Measurements from ENCODE around the gene PDK2.

Gene PDK2

GRCh38 chr17:50114401-50114800 lies 19.2 kb downstream of the PDK2 start:
- FAIRE-seq: no peak
- TF ChIP-seq POLR2A (IDR thresholded peaks at IDR 0.05; ENCODE audit: low read depth, low read length) (no peak), POLR2AphosphoS5 (IDR thresholded peaks at IDR 0.05; ENCODE audit: low read depth, low read length) (no peak), TAF1 (IDR thresholded peaks at IDR 0.05; ENCODE audit: borderline replicate concordance, low read depth, low read length) (no peak)

DNA sequence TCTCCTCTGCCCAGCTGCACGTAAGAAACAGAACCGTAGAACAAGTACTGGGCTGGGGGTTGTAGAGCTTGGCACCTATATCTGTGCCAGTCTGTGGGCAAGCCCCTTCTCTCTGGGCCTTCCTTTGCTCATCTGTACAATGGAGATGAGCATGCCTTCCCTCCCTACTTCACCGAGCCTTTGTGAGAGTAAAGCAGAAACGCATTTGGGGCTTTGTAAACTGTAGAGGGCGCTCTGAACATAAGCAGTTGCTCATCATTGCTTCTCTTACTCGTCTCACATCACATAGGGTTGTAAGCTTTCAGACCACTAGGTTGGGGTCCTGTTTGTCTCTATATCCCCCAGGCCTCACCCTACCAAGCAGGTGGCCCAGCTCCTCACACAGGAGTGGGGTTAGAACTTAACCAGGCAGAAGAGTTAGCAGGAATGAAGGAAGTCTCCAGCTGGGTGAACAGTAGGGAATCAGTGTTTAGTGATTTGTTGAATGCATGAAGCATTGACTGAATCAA lies 19.8 kb downstream of the PDK2 start:
- FAIRE-seq (no peak), DNase-seq (ENCODE audit: insufficient read length) (no peak)
- TF ChIP-seq TAF1 (IDR thresholded peaks at IDR 0.05; ENCODE audit: borderline replicate concordance, low read depth, low read length): no peak
- no peak for TF ChIP-seq POLR2AphosphoS5 (IDR thresholded peaks at IDR 0.05; ENCODE audit: low read depth, low read length)

More at GRCh38 chr17:50114401-50114800, 19.2 kb downstream of the PDK2 start:
- DNase-seq (ENCODE audit: insufficient read length): no peak

DNA sequence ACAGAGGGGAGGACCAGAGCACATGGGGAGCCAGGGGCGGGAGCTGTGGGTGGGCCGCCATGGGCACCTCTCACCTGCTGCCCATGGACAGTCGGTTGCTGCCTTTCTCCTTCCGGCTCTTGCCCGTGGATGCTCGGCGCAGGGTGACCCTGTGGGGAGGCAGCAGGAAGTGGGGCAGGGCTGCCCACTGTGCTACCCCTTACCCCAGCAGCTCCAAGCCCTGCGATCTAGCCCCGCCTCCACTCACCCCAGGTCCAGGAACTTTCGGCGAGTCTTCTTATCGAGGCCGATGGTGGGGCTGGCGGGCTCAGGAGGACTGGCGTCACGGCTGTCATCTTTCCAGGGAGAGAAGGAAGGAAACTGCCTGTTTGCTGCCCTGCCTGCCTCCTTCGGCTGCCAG lies 20.6 kb downstream of the PDK2 start:
- FAIRE-seq: no peak
- no peak for DNase-seq (ENCODE audit: insufficient read length)
- no peak for TF ChIP-seq POLR2AphosphoS5 (IDR thresholded peaks at IDR 0.05; ENCODE audit: low read depth, low read length)
- no peak for TF ChIP-seq TAF1 (IDR thresholded peaks at IDR 0.05; ENCODE audit: borderline replicate concordance, low read depth, low read length)
- TF ChIP-seq POLR2A (IDR thresholded peaks at IDR 0.05; ENCODE audit: low read depth, low read length): no peak

DNA sequence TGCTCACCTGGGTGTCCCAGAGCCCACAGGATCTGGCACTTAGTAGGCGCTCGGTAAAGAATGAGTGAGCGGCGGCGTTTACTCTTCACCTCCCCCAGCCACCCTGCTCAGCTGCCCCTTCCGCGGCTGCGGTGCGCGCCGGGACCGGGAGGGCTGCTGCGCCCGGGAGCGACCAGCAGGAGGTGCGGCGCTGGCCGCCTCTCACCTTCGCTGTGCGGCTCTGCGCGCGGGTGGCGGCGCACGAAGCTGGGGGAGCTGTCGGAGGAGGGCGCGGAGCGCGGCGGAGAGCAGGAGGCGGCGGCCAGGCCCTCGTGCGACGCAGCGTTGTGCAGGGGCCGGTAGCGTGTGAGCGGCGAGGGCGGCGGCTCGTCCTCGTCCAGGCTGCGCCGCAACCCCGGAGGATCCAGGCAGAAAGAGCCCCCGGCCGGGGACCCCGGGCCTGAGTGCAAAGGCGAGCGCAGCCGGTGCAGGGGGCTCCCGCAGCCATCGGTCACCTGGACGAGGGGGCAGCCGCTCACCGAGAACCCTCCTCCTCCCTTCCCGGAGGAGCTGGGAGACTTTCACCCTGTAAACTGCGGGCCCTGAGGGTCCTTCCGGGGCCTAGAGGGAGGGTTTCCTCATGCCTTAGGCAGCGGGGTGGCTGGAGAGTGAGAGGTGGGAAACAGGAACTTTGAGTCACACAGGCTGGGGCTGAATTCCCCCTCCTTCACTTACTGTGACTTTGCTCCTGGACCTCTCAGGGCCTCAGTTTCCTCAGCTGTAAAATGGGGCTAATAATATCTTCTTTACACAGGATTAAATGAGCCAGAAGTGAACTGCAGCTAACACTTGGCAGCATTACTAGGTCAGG lies 22.3 kb downstream of the PDK2 start:
- FAIRE-seq (no peak), DNase-seq (ENCODE audit: insufficient read length) (peak; percentile 58)
- no peak for TF ChIP-seq TAF1 (IDR thresholded peaks at IDR 0.05; ENCODE audit: borderline replicate concordance, low read depth, low read length)
- no peak for TF ChIP-seq POLR2A (IDR thresholded peaks at IDR 0.05; ENCODE audit: low read depth, low read length)
- no peak for TF ChIP-seq POLR2AphosphoS5 (IDR thresholded peaks at IDR 0.05; ENCODE audit: low read depth, low read length)

GRCh38 chr17:50118076-50118827 lies 23.1 kb downstream of the PDK2 start:
- DNase-seq (ENCODE audit: insufficient read length): no peak
- FAIRE-seq: no peak
- TF ChIP-seq POLR2AphosphoS5 (IDR thresholded peaks at IDR 0.05; ENCODE audit: low read depth, low read length): no peak
- TF ChIP-seq TAF1 (IDR thresholded peaks at IDR 0.05; ENCODE audit: borderline replicate concordance, low read depth, low read length): no peak
- TF ChIP-seq POLR2A (IDR thresholded peaks at IDR 0.05; ENCODE audit: low read depth, low read length): no peak

GRCh38 chr17:50118828-50119218 lies 23.7 kb downstream of the PDK2 start:
- FAIRE-seq (no peak), DNase-seq (ENCODE audit: insufficient read length) (no peak)
- no peak for TF ChIP-seq POLR2AphosphoS5 (IDR thresholded peaks at IDR 0.05; ENCODE audit: low read depth, low read length)

GRCh38 chr17:50120475-50121253 lies 25.5 kb downstream of the PDK2 start:
- FAIRE-seq (no peak), DNase-seq (ENCODE audit: insufficient read length) (no peak)
- TF ChIP-seq POLR2A (IDR thresholded peaks at IDR 0.05; ENCODE audit: low read depth, low read length) (no peak), POLR2AphosphoS5 (IDR thresholded peaks at IDR 0.05; ENCODE audit: low read depth, low read length) (no peak), TAF1 (IDR thresholded peaks at IDR 0.05; ENCODE audit: borderline replicate concordance, low read depth, low read length) (no peak)

DNA sequence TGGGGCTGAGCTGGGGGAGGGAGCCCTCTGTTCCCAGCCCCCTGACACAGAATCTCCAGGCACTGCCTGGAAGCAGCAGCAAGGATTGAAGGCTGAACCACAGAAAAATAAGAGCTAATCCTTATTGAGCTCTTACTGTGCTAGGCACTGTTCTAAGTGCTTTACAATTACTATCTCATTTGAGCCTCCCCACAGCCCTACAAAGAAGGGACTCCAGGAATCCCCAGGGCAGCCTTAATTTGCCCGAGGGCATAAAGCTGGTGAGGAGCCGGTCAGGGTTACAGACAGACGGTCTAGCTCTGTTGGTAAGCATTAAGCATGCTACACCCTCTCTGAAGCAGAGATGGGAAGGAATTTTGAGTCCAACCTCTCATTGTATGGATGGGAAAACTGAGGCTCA lies 27.8 kb downstream of the PDK2 start:
- FAIRE-seq (no peak), DNase-seq (ENCODE audit: insufficient read length) (no peak)
- no peak for TF ChIP-seq POLR2AphosphoS5 (IDR thresholded peaks at IDR 0.05; ENCODE audit: low read depth, low read length)
- TF ChIP-seq TAF1 (IDR thresholded peaks at IDR 0.05; ENCODE audit: borderline replicate concordance, low read depth, low read length): no peak
- no peak for TF ChIP-seq POLR2A (IDR thresholded peaks at IDR 0.05; ENCODE audit: low read depth, low read length)

GRCh38 chr17:50123649-50124349 lies 28.6 kb downstream of the PDK2 start:
- FAIRE-seq (no peak), DNase-seq (ENCODE audit: insufficient read length) (no peak)
- TF ChIP-seq POLR2A (IDR thresholded peaks at IDR 0.05; ENCODE audit: low read depth, low read length) (no peak), POLR2AphosphoS5 (IDR thresholded peaks at IDR 0.05; ENCODE audit: low read depth, low read length) (no peak), TAF1 (IDR thresholded peaks at IDR 0.05; ENCODE audit: borderline replicate concordance, low read depth, low read length) (no peak)

- FAIRE-seq (no peak), DNase-seq (ENCODE audit: insufficient read length) (no peak)
- TF ChIP-seq POLR2A (IDR thresholded peaks at IDR 0.05; ENCODE audit: low read depth, low read length): no peak
- TF ChIP-seq TAF1 (IDR thresholded peaks at IDR 0.05; ENCODE audit: borderline replicate concordance, low read depth, low read length): no peak
- TF ChIP-seq POLR2AphosphoS5 (IDR thresholded peaks at IDR 0.05; ENCODE audit: low read depth, low read length): no peak
Observed at GRCh38 chr17:50125420-50125997, 30.4 kb downstream of the PDK2 start.
